ENCODE results near the gene CAP2.
"Not testable (repeated sequence)": the region's sequence is repeated elsewhere in the genome, so short reads cannot be mapped to it uniquely, and the experiment has no call there.

The CAP2 gene

GRCh38 chr6:17574866-17575560 is 181.6 kb downstream of the CAP2 start:
- Histone ChIP-seq H3K4me3 (ENCODE audit: insufficient read length, low read depth) (no peak overlapping the region), H3K4me1 (ENCODE audit: insufficient read depth, insufficient read length) (no peaks in the 10 kb centered on the region), H3K9me3 (ENCODE audit: insufficient read depth, low read length) (peaks cover 15% of the 10 kb centered on the region), H3K36me3 (ENCODE audit: insufficient read depth, insufficient read length, low read length) (no peaks in the 10 kb centered on the region), H3K27me3 (ENCODE audit: insufficient read depth, insufficient read length) (no peaks in the 10 kb centered on the region), H3K9ac (ENCODE audit: insufficient read length, low read depth) (no peak overlapping the region)
- DNase-seq (ENCODE audit: low read depth, low spot score), result no peak
- TF ChIP-seq ZNF274 (IDR thresholded peaks at IDR 0.05; ENCODE audit: low read depth, low read length), result no peak
- TF ChIP-seq YY1 (IDR thresholded peaks at IDR 0.05; ENCODE audit: insufficient read depth, insufficient read length), result no peak
- TF ChIP-seq SUZ12 (IDR thresholded peaks at IDR 0.05; ENCODE audit: extremely low read depth, insufficient read depth, insufficient read length), result no peak

GRCh38 chr6:17577059-17577458 is 183.7 kb downstream of the CAP2 start:
- Histone ChIP-seq H3K9me3 (ENCODE audit: insufficient read depth, low read length) (peaks cover 15% of the 10 kb centered on the region), H3K36me3 (ENCODE audit: insufficient read depth, insufficient read length, low read length) (no peaks in the 10 kb centered on the region), H3K9ac (ENCODE audit: insufficient read length, low read depth) (no peak overlapping the region), H3K4me1 (ENCODE audit: insufficient read depth, insufficient read length) (no peaks in the 10 kb centered on the region), H3K4me3 (ENCODE audit: insufficient read length, low read depth) (no peak overlapping the region), H3K27me3 (ENCODE audit: insufficient read depth, insufficient read length) (no peaks in the 10 kb centered on the region)
- no peak for DNase-seq (ENCODE audit: low read depth, low spot score)
- TF ChIP-seq YY1 (IDR thresholded peaks at IDR 0.05; ENCODE audit: insufficient read depth, insufficient read length), result no peak
- no peak for TF ChIP-seq ZNF274 (IDR thresholded peaks at IDR 0.05; ENCODE audit: low read depth, low read length)
- TF ChIP-seq SUZ12 (IDR thresholded peaks at IDR 0.05; ENCODE audit: extremely low read depth, insufficient read depth, insufficient read length), result no peak

- Histone ChIP-seq H3K9me3 (ENCODE audit: insufficient read depth, low read length) (peaks cover 15% of the 10 kb centered on the region), H3K27me3 (ENCODE audit: insufficient read depth, insufficient read length) (no peaks in the 10 kb centered on the region), H3K9ac (ENCODE audit: insufficient read length, low read depth) (no peak overlapping the region), H3K4me1 (ENCODE audit: insufficient read depth, insufficient read length) (no peaks in the 10 kb centered on the region), H3K36me3 (ENCODE audit: insufficient read depth, insufficient read length, low read length) (no peaks in the 10 kb centered on the region), H3K4me3 (ENCODE audit: insufficient read length, low read depth) (no peak overlapping the region)
- DNase-seq (ENCODE audit: low read depth, low spot score), result no peak
- TF ChIP-seq YY1 (IDR thresholded peaks at IDR 0.05; ENCODE audit: insufficient read depth, insufficient read length), result no peak
- TF ChIP-seq ZNF274 (IDR thresholded peaks at IDR 0.05; ENCODE audit: low read depth, low read length), result no peak
- no peak for TF ChIP-seq SUZ12 (IDR thresholded peaks at IDR 0.05; ENCODE audit: extremely low read depth, insufficient read depth, insufficient read length)
These were observed 187.2 kb downstream of the CAP2 start for GRCh38 chr6:17580518-17581048.

GRCh38 chr6:17581282-17581681 is 187.9 kb downstream of the CAP2 start:
- H3K9ac ChIP-seq (ENCODE audit: insufficient read length, low read depth); H3K4me1 ChIP-seq (ENCODE audit: insufficient read depth, insufficient read length); H3K36me3 ChIP-seq (ENCODE audit: insufficient read depth, insufficient read length, low read length); H3K27me3 ChIP-seq (ENCODE audit: insufficient read depth, insufficient read length); DNase-seq (ENCODE audit: low read depth, low spot score); H3K4me3 ChIP-seq (ENCODE audit: insufficient read length, low read depth): not testable (repeated sequence)
- H3K9me3 ChIP-seq (ENCODE audit: insufficient read depth, low read length), result peaks cover 15% of the 10 kb centered on the region

GRCh38 chr6:17583811-17584210 is 190.4 kb downstream of the CAP2 start:
- Histone ChIP-seq H3K9me3 (ENCODE audit: insufficient read depth, low read length) (no peaks in the 10 kb centered on the region), H3K9ac (ENCODE audit: insufficient read length, low read depth) (no peak overlapping the region), H3K27me3 (ENCODE audit: insufficient read depth, insufficient read length) (no peaks in the 10 kb centered on the region), H3K4me3 (ENCODE audit: insufficient read length, low read depth) (no peak overlapping the region), H3K36me3 (ENCODE audit: insufficient read depth, insufficient read length, low read length) (no peaks in the 10 kb centered on the region), H3K4me1 (ENCODE audit: insufficient read depth, insufficient read length) (no peaks in the 10 kb centered on the region)
- TF ChIP-seq YY1 (IDR thresholded peaks at IDR 0.05; ENCODE audit: insufficient read depth, insufficient read length), result no peak
- TF ChIP-seq SUZ12 (IDR thresholded peaks at IDR 0.05; ENCODE audit: extremely low read depth, insufficient read depth, insufficient read length), result no peak
- TF ChIP-seq ZNF274 (IDR thresholded peaks at IDR 0.05; ENCODE audit: low read depth, low read length), result no peak
- no peak for DNase-seq (ENCODE audit: low read depth, low spot score)

- Histone ChIP-seq H3K36me3 (ENCODE audit: insufficient read depth, insufficient read length, low read length) (no peaks in the 10 kb centered on the region), H3K27me3 (ENCODE audit: insufficient read depth, insufficient read length) (no peaks in the 10 kb centered on the region), H3K9ac (ENCODE audit: insufficient read length, low read depth) (no peak overlapping the region), H3K4me1 (ENCODE audit: insufficient read depth, insufficient read length) (no peaks in the 10 kb centered on the region), H3K4me3 (ENCODE audit: insufficient read length, low read depth) (no peak overlapping the region), H3K9me3 (ENCODE audit: insufficient read depth, low read length) (no peaks in the 10 kb centered on the region)
- DNase-seq (ENCODE audit: low read depth, low spot score), result no peak
- TF ChIP-seq YY1 (IDR thresholded peaks at IDR 0.05; ENCODE audit: insufficient read depth, insufficient read length), result no peak
These were observed 190.9 kb downstream of the CAP2 start for GRCh38 chr6:17584241-17584803.

- DNase-seq (ENCODE audit: low read depth, low spot score), result no peak
- Histone ChIP-seq H3K27me3 (ENCODE audit: insufficient read depth, insufficient read length) (no peaks in the 10 kb centered on the region), H3K9me3 (ENCODE audit: insufficient read depth, low read length) (no peaks in the 10 kb centered on the region), H3K36me3 (ENCODE audit: insufficient read depth, insufficient read length, low read length) (no peaks in the 10 kb centered on the region), H3K4me3 (ENCODE audit: insufficient read length, low read depth) (no peak overlapping the region), H3K4me1 (ENCODE audit: insufficient read depth, insufficient read length) (no peaks in the 10 kb centered on the region), H3K9ac (ENCODE audit: insufficient read length, low read depth) (no peak overlapping the region)
- no peak for TF ChIP-seq SUZ12 (IDR thresholded peaks at IDR 0.05; ENCODE audit: extremely low read depth, insufficient read depth, insufficient read length)
- TF ChIP-seq YY1 (IDR thresholded peaks at IDR 0.05; ENCODE audit: insufficient read depth, insufficient read length), result no peak
- TF ChIP-seq ZNF274 (IDR thresholded peaks at IDR 0.05; ENCODE audit: low read depth, low read length), result no peak
These were observed 192.5 kb downstream of the CAP2 start for GRCh38 chr6:17585766-17586490.

- not testable (repeated sequence) for H3K4me3 ChIP-seq (ENCODE audit: insufficient read length, low read depth); H3K36me3 ChIP-seq (ENCODE audit: insufficient read depth, insufficient read length, low read length); DNase-seq (ENCODE audit: low read depth, low spot score); H3K27me3 ChIP-seq (ENCODE audit: insufficient read depth, insufficient read length); H3K9me3 ChIP-seq (ENCODE audit: insufficient read depth, low read length); H3K4me1 ChIP-seq (ENCODE audit: insufficient read depth, insufficient read length); H3K9ac ChIP-seq (ENCODE audit: insufficient read length, low read depth)
These were observed 193.2 kb downstream of the CAP2 start for GRCh38 chr6:17586623-17587022.
